Activated CD4-positive, CD25-positive, alpha-beta regulatory T cell (primary cell): ENCODE results near the gene BTNL2.
"Not testable (repeated sequence)": the region's sequence is repeated elsewhere in the genome, so short reads cannot be mapped to it uniquely, and the experiment has no call there.

Experiments used
- DNase-seq, 4 experiments: peaks; one replicate each; lab custom pipeline; 2025; lab: John Stamatoyannopoulos, UW

The BTNL2 gene, protein sequence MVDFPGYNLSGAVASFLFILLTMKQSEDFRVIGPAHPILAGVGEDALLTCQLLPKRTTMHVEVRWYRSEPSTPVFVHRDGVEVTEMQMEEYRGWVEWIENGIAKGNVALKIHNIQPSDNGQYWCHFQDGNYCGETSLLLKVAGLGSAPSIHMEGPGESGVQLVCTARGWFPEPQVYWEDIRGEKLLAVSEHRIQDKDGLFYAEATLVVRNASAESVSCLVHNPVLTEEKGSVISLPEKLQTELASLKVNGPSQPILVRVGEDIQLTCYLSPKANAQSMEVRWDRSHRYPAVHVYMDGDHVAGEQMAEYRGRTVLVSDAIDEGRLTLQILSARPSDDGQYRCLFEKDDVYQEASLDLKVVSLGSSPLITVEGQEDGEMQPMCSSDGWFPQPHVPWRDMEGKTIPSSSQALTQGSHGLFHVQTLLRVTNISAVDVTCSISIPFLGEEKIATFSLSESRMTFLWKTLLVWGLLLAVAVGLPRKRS

DNA sequence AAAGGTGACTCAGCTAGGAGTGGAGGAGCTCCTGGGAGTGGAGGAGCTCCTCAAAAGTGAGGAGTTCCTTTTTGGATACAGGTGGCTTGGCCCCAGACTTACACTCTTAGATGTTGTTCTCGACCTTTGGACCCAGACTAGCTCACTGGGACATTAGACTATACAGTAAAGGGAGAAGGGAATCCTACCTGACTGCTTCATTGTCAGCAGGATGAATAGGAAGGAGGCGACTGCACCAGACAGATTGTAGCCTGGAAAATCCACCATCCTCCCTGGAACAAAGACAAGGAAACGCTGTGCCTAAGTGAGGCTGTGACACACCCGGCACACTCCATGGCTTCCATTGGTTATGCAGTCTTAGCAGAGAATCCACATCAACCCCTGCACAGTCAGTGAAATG lies at the start of gene BTNL2:
Gene BTNL2 (minus strand): TSS at position 325 of the 400 bp plus-strand sequence. CDS start 58 bp downstream, at position 267.
- DNase-seq: no peak

DNA sequence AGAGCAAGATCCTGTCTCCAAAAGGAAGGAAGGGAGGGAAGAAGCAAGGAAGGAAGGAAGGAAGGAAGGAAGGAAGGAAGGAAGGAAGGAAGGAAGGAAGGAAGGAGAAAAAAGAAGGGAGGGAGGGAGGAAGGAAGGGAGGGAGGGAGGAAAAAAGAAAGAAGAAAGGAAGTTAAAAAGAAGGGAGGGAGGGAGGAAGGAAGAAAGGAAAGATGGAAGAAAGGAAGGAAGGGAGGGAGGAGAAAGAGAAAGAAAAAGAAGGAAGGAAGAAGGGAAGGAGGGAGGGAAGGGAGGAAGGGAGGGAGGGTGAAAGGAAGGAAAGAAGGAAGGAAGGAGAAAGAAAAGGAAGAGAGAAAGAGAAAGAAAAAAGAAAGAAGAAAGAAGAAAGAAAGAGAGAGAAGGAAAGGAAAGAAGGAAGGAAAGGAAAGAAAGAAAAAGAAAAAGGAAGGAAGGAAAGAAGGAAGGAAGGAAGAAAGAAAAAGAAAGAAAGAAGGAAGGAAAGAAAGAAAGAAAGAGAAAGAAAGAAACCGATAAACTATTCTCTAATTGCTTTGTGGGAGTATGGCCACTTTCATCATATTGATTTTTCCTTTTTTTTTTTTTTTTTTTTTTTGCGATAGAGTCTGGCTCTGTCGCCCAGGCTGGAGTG lies 42.2 kb upstream of the BTNL2 start:
- DNase-seq: no peak

DNA sequence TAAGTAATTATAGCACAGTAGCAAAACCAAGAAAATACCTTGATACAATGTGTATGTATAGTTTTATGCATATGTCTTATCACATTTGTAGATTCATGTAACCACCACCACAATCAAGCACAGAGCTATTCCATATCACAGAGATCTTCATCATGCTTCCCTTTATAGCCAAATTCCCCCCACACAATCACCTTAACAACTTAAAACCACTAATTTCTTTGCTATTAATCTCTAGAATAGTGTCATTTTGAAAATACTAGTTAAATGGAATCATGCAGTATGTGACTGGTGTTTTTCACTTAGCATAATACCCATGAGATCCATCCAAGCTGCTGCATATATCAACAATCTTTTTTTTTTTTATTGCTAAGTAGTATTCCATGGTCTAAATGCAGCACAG lies 41.0 kb upstream of the BTNL2 start:
- no peak for DNase-seq

DNA sequence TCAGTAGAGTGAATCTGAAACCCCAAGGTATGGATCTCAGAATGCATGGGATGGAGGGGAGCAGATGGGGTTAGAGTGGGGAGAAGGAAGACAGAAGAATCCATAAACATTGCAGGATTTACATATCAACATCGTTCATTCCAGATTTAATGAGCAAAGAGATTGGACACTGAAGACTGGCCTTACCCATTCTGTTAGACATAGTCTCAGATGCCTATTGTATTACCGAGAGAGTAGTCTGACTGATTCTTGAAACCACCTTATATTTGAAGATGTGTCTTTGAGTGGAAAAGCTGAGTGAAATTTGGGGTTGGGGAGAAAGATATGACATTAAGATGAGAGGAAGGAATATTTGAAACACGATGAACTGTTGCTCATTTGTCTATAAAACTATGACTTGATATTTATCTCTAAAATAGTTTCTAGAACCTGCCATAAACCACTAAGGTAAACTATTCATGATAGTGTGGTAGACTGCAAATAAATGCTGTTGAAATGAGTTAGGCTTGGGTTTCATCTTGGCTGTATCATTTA lies 38.4 kb upstream of the BTNL2 start:
- no peak for DNase-seq

DNA sequence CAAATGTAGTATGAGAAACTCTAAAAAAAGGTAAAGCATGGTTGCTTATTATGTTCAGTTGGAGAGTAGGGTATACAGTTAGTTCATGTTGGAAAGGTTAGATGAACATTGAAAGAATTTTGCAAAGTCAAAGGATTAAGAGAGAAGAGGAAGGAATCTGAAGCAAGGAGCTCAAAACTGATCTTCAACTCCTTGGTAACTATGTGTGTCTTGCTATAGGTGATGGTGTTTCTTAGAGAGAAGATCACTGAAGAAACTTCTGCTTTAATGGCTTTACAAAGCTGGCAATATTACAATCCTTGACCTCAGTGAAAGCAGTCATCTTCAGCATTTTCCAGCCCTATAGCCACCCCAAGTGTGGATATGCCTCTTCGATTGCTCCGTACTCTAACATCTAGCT lies 37.5 kb upstream of the BTNL2 start:
- no peak for DNase-seq

DNA sequence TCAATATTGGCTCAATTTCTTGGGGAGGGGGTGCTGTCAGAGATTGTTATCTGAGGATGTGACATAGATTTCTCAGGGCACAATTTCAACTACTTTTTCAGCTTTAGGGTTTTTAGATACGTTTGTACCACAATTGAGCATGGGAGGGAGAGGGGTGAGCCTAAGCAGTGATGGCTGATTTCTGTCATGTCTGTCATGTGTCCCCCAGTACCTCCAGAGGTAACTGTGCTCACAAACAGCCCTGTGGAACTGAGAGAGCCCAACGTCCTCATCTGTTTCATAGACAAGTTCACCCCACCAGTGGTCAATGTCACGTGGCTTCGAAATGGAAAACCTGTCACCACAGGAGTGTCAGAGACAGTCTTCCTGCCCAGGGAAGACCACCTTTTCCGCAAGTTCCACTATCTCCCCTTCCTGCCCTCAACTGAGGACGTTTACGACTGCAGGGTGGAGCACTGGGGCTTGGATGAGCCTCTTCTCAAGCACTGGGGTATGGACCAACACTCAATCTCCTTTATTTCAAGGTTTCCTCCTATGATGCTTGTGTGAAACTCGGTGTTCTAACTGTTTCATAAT lies 36.1 kb upstream of the BTNL2 start:
- DNase-seq: no peak

DNA sequence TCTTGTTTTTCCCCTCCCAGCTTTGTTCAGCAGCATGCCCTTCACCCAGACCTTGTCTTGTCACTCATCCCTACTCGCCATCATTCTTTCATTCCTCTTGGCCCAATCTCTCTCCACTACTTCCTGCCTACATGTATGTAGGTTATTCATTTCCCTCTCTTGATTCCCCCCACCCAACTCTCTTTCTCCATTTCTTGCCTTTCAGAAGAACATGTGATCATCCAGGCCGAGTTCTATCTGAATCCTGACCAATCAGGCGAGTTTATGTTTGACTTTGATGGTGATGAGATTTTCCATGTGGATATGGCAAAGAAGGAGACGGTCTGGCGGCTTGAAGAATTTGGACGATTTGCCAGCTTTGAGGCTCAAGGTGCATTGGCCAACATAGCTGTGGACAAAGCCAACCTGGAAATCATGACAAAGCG lies 35.3 kb upstream of the BTNL2 start:
- DNase-seq: no peak

DNA sequence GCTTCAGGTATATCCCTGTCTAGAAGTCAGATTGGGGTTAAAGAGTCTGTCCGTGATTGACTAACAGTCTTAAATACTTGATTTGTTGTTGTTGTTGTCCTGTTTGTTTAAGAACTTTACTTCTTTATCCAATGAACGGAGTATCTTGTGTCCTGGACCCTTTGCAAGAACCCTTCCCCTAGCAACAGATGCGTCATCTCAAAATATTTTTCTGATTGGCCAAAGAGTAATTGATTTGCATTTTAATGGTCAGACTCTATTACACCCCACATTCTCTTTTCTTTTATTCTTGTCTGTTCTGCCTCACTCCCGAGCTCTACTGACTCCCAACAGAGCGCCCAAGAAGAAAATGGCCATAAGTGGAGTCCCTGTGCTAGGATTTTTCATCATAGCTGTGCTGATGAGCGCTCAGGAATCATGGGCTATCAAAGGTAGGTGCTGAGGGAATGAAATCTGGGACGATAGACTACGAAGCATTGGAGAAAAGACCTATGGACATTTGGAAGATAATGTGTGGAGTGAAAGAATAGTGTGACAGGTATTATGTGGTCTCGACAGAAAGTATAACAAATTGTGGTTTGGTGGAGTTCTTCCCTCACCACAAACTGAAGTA lies 32.7 kb upstream of the BTNL2 start, which contains the start of gene HLA-DRA:
Gene HLA-DRA (plus strand): TSS at position 286 of the 613 bp plus-strand sequence. CDS start 64 bp downstream, at position 350.
- no peak for DNase-seq

DNA sequence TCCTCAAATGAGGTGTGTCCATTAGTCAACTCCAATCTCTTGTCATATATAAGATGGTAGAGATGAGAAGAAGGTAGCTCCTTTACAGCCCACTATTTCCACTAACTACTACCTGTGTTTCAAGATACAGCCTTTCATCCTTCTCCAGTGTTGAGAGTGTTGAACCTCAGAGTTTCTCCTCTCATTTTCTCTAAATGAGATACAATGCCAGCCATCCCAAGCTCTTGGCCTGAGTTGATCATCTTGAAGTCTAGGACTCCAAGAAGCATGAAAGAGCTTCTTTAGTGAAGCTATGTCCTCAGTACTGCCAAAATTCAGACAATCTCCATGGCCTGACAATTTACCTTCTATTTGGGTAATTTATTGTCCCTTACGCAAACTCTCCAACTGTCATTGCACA lies 32.2 kb upstream of the BTNL2 start:
- no peak for DNase-seq

DNA sequence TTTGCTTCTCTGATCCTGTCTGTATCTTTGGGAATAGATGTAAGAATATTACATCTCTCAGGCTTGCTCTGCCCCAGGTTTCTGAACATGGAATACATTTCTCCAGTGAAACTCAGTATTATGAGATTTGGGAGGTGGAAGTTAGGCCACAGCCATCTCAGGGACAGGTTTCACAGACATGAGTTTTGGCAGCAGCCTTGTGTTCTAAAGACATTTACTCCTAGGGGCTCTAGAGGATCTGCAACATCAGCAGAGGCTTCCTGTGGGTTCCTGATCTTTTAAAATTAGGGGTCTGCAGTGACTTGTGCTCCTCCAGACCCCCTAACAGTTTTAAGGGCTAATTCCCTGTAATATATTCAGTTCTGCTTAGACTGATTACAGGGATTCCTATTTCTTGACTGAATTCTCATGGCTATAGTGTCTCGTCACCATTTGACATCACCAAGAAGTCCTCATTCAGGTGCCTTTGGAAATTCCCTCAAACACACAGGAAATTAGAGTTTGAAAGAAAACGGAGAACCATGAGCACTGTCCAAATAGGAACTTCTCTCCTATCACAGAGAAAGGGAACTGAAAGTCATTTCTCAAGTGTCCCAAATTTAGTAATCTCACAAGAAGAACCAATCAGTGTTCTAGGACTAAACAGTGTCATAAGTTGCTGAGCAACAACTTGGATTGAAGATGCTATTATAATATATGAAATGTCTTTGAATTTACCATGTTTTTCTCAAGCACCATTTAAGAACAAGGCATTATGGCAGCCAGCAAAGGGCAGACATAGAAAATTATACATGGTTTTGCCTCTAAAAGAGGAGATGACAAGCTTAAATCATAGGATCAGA lies 30.2 kb upstream of the BTNL2 start:
- DNase-seq: no peak

DNA sequence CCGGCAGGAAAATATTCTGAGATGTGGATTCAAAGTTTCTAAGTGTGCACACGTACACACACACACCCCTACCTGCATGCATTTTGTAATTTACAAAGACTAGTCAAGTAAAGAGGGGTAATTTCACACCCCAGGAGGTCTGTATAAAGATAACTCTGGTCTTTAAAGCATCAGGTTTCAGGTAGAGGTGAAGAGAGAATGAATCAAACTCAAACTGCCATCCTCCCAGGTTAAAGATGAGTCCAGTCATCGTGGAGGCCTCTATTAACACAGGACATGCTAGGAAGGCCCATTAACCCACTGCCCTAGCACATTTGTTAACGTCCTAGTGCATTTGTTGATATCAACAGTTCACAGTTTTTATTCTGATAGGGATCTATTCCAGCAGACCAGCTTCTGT lies 29.2 kb upstream of the BTNL2 start:
- DNase-seq: no peak

DNA sequence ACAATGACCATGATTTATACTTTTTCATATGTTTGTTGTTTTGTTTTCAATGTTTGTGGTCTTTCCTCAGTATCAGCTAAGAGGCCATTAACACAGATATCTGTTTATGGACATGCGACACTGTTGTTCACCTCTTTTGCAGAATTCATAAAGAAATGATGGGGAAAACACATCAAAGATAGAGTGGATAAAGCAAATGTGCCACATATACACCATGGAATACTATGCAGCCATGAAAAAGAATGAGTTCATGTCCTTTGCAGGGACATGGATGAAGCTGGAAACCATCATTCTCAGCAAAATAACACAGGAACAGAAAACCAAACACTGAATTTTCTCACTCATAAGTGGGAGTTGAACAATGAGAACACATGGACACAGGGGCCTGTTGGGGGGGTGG lies 27.0 kb upstream of the BTNL2 start:
- not testable (repeated sequence) for DNase-seq

DNA sequence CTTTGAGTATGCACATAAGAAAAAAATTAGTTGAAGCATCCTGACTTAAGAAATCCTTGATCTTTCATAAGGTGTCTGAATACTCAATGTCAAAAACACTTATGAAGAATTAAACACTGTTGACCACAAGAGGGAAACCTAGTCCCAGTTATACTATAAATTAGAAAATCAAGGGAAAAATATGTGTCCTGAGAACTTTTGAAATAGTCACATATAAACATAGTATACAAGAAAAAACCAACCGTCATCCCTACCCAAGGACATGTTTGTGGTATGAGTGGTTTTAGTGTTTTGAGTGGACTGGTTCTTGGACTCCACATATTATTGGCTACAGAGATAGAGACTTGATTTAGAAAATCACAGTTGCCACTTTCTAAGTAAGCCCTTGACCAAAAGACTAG lies 25.1 kb upstream of the BTNL2 start:
- DNase-seq: no peak

DNA sequence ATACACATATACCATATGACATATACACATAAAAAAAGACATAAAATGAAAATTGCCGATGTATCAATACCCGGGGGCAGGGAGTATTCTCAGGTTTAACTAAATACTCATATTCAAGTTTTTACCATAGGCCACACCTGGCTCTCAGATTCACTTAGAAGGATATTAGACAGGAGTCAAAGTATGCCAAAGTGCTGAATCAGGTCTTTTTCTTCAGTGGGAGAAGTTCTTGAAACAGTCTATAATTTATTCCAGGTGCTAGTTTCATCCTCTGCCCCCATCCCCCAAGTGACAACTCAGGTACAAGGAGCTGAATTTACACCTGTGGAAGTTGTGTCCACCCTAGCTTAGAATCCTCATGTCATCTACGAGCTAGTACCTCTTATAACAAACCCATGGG lies 24.2 kb upstream of the BTNL2 start:
- DNase-seq: no peak

DNA sequence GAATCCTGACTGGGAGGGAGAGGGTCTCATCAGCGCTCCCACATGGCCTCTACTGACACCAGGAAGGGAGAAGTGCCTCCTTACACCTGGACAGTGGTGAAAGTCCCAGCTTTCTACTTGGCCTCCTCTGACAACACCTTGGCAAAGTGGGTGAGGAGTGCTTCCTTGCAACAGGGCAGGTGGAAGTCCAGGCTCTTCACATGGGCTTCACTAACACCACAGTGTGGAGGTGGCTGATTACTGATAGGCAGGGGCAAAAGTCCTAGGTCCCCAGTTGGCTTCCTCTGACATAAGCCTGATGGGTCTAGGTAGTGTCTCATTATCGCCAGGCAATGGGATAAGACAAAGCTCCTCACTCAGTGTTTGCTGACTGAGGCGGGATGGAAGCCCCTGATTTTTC lies 23.2 kb upstream of the BTNL2 start:
- no peak for DNase-seq

DNA sequence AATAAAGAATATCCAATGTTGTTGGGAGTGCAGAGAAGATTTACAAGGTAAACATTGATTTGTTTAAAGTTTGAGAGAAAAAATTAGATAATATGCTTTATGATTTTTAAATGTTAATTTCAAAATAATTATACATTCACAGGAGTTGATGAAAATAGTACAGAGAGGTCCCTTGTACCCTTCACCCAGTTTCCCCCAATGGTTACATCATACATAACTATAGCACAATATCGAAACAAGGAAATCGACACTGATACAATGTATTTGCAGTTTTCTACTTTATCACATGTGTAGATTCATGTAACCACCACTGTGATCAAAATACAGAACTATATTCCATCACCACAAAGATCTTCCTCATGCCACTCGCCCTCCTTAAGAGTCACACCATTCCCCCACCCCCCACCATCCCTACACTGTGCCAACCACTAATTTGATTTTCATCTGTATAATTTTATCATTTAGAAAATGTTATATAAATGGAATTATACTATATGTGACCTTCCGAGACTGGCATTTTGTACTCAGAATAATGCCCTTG lies 21.0 kb upstream of the BTNL2 start:
- DNase-seq: no peak

DNA sequence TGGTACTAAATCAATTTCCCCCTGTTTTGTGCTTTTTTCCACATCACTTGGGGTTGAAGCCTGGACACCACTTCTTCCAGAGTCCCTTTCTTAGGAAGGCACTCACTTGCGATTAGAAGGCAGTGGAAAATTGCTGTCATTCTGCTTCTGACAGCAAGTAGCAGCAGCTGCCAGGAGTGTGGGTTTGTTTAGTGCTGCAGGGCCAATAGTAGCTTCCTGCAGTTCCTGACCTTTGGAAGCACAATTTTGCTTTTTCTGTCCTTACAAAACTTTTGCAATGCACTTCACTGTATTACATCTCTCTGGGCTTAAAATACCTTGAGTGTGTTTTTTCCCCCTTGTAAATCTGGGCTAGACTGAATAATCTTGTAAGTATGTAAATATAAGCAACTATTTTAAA lies 20.2 kb upstream of the BTNL2 start:
- no peak for DNase-seq

DNA sequence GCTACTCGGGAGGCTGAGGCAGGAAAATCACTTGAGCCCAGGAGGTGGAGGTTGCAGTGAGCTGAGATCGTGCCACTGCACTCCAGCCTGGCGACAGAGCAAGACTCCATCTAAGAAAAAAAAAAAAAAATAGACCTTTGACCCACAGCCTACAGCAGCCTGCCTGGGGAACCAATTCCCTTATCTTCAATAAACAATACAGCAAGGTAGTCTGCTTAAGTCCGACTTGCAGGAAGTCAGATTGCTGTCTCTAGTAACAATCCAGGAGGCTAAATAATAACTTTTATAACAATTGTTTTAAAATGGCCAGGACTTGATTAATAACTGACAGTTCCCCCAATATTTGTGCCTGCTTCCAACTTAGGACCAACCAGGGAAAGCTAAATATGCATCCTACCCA lies 19.4 kb upstream of the BTNL2 start:
- DNase-seq: no peak

DNA sequence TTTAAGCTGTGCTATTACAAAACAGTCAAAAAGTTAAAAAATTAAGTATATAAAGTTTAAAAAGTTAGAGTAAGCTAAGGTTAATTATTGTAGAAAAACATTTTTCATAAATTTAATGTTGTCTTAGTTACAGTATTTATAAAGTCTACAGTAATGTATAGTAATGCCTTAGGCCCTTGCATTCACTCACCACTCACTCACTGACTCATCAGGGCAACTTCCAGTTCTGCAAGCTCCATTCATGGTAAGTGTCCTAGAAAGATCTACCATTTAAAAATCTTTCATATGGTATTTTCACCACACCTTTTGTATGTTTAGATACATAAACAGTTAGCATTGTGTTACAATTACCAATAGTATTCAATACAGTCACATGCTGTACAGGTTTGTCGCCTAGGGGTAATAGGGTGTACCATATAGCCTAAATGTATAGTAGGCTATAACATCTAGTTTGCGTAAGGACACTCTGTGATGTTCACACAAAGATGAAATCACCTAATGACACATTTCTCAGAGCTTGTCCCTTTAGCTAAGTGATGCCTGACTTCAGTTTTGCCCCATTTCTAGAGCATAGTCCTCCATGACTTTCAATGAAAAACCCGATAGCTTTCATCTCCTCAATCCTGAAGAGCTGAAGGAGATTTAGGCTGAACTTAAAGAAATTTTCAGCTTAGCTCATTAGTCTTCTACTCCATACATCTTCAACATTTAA lies 17.8 kb upstream of the BTNL2 start:
- no peak for DNase-seq

DNA sequence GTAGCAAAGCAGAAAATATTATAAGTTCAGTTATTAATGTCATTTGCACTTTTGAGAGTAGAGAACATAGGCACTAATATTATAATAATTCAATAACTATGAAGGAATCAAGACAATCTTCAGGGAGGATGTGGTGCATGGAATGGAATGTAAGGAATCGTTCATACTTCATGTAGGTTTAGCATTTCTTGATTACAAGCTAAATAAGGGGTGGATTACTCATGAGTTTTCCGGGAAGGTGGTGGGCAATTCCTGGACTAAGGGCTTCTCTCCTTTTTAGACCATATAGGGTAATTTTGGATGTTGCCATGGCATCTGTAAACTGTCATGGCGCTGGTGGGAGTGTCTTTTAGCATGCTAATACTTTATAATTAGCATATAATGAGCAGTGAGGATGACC lies 9.1 kb upstream of the BTNL2 start:
- DNase-seq: no peak
